Activated T-helper 9 cell treated with anti-CD3 and anti-CD28 coated beads, Interleukin-2, amount 50 U/mL, for 16 hours (primary cell): ENCODE measurements around the gene IPO4.
A peak's percentile ranks its signal among the peaks of the same experiment; 100 is the strongest.

ENCODE experiments used
- DNase-seq: peaks from one replicate; pipeline ENCODE4 v3.0.0-alpha.2; 2020; ENCODE audit warnings: low read depth

The IPO4 gene

GRCh38 chr14:24172871-24173281, 15.7 kb downstream of the IPO4 start:
- no peak for DNase-seq

DNA sequence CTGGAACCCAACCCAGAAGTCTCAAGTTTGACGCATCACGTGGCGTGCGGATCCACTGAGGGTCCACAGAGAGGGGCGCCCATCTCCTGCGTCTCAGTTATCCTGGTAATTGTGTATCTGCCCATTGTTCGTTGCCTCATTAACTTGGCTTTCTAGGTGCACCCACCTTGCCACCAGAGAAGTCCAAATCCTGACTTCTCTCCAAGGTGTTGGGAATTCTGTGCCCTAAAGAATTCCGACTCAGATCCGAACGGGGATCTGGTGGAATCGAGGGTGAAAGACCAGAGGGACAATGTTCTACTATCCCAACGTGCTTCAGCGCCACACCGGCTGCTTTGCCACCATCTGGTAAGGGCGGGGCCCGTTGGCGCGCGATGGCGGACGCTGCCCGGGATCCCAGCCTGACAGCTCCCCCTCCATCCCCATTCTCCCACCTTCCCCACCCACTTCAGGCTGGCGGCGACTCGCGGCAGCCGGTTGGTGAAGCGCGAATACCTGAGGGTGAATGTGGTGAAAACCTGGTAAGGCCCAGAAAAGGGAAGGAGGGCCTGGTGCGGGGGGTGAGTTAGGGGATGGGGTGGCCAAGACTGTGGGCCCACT, 16.3 kb downstream of the IPO4 start:
- DNase-seq, result no peak

DNA sequence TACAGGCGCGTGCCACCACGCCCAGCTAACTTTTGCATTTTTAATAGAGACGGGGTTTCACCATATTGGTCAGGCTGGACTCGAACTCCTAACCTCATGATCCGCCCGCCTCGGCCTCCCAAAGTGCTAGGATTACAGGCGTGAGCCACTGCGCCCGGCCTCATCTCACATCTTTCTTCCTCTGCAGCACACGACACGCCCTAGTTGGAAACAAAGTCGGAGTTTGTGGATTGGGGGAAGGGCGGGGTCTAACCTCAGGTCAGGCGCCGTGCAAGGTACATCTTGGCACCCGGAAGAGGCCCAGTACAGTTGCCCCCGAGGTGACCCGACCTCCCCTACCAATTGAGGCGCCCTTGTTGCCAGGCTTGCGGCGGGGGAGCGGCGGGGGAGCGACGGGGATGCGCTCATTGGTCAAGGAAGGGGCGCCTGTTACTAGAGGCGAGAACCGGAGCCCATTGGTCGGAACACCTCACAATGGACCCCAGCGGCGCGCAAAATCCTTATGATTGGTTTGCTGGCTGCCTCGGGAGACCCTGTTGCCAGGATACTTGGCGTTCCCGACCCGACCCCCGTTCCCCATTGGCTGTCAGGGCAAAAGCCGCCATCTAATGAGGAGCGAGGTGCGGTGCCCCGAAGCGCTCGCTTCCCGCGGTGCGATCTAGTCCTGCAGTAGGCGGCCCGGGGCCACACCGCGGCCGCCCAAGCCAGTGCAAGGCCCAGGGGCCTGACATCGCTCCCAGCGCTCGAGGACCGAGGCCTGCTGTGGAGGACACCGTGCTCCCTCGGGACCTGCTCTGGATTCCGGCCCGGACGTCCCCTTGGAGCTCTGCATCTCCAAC, 17.0 kb downstream of the IPO4 start, which contains the start of gene REC8:
TSS of gene REC8 (plus strand) at position 659 of the 839 bp plus-strand sequence. CDS start 473 bp downstream, outside the sequence.
- DNase-seq, result peak; percentile 32

DNA sequence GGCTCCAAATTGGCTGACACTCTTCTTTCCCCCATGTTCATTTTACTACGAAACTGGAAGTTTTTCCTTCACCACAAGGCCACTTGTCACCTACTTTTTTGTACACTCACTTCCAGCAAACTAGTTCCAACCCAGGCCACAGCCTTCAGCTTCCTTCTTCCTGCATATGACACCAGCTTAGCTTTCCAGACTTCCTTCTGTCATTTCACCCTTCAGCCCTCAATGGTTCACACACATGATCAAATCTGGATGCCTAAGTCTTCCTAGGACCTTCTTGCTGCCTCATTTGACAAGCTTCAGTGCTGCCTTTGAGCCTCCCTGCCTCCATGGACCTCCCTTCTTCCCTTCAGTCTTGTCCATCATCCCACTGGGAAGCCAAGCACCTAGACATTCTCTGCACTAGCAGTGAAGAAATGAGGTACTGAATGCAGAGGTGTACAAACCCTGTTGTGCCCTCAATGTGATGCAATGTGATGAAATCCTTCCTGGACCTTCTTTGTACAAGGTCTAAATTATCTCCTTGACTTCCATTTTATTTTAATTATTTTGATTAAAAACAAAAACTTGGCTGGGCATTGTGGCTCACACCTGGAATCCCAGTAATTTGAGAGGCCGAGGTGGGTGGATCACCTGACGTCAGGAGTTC, 21.0 kb downstream of the IPO4 start:
- no peak for DNase-seq

DNA sequence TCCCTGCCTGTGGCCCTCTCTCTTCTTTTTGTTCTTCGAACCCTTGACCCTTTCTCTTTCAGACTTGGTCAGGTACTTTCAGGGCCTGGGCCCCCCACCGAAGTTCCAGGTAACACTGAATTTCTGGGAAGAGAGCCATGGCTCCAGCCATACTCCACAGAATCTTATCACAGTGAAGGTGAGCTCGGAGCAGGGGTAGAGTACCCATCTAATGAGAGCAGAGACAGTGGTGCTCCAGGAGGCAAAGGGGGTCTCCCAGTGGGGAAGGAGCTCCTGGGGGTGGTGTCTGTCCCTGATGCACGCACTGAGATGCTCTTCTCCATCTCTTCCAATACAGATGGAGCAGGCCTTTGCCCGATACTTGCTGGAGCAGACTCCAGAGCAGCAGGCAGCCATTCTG, 22.8 kb downstream of the IPO4 start:
- DNase-seq, result no peak

- no peak for DNase-seq
Observed at GRCh38 chr14:24164518-24164991, 24.1 kb downstream of the IPO4 start.

- DNase-seq, result no peak
Observed at GRCh38 chr14:24162093-24162492, 26.5 kb downstream of the IPO4 start.

DNA sequence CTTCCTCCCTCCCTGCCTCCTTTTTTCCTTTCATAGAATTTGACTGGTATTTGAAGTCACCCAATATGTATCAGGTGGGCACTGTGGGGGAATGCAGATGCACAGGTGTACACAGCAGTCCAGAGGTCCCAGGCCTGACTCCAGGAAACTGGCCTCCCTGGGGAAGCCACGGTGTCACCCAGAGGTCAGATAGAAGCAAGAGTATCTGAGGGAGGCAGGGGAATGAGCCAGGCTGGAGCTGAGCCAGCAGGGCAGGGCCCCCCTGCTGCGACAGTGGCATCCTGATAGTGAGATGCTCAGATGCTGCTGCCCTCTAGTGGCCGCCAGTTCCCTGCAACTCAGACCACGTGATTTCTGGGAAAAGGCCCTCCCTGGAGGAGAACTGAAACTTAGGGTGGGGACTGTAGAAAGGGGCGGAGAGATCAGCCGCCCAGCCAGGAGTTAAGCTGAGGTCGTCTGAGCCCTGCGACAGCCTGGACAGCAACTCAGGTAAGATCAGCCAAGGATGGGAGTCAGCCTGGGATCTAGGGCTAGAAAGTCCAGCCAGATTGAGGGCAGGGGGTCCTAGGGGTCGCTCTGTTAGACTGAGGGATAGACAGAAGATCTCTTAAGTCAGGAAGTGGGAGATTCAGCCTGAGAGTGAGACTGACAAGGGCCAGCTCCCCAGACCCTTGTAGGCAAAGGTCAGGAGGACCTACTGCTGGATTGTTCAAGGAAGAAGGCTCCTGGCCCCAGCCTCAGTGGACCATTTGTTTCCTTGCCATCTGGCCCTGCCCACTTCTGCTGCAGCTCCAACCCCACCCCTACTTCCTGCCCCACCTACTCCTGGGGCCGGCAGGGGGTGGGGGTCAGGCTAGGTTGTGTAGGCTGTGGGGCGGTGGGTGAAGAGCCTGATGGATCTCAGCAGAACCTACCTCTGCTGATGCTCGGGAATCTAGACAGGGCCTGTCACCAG, 27.5 kb downstream of the IPO4 start, which contains the start of gene IRF9:
TSS of gene IRF9 (plus strand) at position 416 of the 955 bp plus-strand sequence. CDS start 880 bp downstream, outside the sequence.
- peak; percentile 95 for DNase-seq

DNA sequence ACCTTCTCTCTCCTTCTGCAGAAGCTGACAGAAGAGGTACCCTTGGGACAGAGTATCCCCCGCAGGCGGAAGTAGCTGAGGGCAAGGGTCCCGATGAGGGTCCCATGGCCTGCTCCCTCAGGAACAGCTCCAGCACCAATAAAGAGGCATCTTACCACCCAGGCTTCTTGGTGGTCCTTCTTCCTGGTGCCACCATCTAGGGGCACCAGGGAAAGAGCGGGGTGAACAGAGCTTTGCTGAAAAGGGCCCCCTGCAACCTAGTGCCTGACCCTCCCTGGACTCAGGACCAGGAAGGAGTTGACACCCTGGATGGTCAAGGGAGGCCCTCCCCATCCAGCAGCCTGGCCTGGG, 28.1 kb downstream of the IPO4 start:
- no peak for DNase-seq

GRCh38 chr14:24159777-24160498, 28.7 kb downstream of the IPO4 start:
- DNase-seq, result no peak

DNA sequence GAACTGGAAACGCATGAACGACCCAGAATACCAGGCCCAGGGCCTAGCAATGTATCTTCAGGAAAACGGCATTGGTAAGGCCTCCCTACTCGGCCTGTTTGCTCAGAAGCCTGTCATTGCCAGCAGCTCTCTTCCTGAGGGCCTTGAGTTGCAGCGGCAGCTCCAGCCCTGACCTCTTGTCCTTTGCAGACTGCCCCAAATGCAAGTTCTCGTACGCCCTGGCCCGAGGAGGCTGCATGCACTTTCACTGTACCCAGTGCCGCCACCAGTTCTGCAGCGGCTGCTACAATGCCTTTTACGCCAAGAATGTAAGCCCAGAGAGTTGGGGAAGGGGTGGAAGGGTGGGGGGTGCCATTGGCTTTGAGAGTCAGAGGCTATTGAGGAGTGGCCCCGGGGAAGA, 31.3 kb downstream of the IPO4 start:
- no peak for DNase-seq

GRCh38 chr14:24156840-24157239, 31.8 kb downstream of the IPO4 start:
- no peak for DNase-seq

DNA sequence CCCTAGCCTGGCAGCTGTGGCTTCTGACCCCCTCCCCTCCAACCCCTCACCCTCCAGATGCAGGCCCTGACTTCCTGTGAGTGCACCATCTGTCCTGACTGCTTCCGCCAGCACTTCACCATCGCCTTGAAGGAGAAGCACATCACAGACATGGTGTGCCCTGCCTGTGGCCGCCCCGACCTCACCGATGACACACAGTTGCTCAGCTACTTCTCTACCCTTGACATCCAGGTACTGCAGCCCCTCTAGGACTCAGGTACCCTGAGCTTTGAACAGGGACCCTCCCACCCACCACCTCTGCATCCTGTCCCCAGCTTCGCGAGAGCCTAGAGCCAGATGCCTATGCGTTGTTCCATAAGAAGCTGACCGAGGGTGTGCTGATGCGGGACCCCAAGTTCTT, 33.5 kb downstream of the IPO4 start:
- DNase-seq, result no peak

GRCh38 chr14:24151404-24152080, 37.1 kb downstream of the IPO4 start:
- no peak for DNase-seq

- DNase-seq, result no peak
Observed at GRCh38 chr14:24150993-24151392, 37.6 kb downstream of the IPO4 start.

DNA sequence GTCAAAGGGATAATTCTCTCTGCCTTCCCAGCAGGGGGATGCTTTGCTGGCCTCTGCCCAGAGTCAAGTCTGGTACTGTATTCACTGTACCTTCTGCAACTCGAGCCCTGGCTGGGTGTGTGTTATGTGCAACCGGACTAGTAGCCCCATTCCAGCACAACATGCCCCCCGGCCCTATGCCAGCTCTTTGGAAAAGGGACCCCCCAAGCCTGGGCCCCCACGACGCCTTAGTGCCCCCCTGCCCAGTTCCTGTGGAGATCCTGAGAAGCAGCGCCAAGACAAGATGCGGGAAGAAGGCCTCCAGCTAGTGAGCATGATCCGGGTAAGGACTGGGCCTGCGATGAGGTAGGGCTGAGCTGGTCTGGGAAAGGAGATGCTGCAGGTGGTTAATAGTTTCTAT, 38.0 kb downstream of the IPO4 start:
- DNase-seq, result no peak

GRCh38 chr14:24150061-24150460, 38.6 kb downstream of the IPO4 start:
- DNase-seq, result no peak

DNA sequence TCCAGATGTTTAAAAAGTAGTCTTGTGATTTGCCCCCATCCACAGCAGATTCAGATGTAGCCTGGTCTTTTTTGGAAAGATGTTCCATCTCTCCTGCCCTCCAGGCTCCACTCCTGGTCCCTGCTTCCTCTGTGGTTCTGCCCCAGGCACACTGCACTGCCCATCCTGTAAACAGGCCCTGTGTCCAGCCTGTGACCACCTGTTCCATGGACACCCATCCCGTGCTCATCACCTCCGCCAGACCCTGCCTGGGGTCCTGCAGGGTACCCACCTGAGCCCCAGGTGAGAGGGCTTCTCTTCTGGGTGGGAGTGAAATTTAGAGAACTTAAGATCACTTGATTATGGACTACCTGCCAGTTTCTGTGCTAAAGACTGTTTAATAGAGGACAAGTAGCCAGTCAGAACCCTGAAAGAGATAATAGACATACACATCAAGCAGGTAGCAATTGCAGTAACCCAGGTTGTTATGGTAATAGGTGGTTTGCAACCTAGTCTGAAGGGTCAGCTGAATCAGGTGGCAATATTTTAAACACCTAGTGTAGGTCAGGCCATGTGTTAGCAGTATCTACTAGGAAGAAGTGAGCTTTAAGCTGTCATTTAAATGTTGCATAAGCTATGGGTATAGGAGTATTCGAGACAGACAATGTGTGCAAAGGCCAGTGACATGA, 39.2 kb downstream of the IPO4 start:
- DNase-seq, result no peak

DNA sequence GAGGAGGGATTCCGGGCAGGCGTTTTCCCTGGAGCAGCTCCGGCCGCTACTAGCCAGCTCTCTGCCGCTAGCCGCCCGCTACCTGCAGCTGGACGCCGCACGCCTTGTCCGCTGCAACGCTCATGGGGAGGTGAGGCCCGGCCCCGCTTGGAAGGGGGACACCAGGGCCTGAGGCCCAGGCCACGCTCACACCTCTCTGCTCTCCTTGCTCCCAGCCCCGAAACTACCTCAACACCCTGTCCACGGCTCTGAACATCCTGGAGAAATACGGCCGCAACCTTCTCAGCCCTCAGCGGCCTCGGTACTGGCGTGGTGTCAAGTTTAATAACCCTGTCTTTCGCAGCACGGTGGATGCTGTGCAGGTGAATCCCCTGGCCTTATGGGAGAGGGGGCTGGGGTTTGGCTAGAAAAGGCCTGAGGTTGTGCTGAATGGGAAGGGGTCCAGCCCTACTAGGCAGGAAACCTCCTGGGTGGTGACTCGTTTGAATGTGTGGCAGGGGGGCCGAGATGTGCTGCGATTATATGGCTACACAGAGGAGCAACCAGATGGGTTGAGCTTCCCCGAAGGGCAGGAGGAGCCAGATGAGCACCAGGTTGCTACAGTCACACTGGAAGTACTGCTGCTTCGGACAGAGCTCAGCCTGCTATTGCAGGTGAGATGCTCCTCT, 40.7 kb downstream of the IPO4 start:
- DNase-seq, result no peak
